NB4 (cell line): Measurements from ENCODE around the gene ANKRD52.
A peak's percentile ranks its signal among the peaks of the same experiment; 100 is the strongest.
"Not testable (repeated sequence)": the region's sequence is repeated elsewhere in the genome, so short reads cannot be mapped to it uniquely, and the experiment has no call there.

Source experiments
- DNase-seq: peaks from one replicate; pipeline ENCODE4 v3.0.0; 2010; ENCODE audit warnings: low read depth
- H3K4me3 ChIP-seq: one replicate; pipeline ENCODE4 v1.5.1; 2011; ENCODE audit warnings: mild to moderate bottlenecking, low read depth, low read length, moderate library complexity
- MAX ChIP-seq: IDR thresholded peaks from 2 replicates; pipeline ENCODE4 v1.6.1; 2011; ENCODE audit warnings: low read depth, low read length
- MYC ChIP-seq: IDR thresholded peaks from 2 replicates; pipeline ENCODE4 v1.6.1; 2011; ENCODE audit warnings: low read depth, low read length
- POLR2A ChIP-seq: IDR thresholded peaks from 2 replicates; pipeline ENCODE4 v1.6.1; 2011; ENCODE audit warnings: mild to moderate bottlenecking; ENCODE audit not compliant: insufficient read length; ENCODE audit errors: extremely low read depth
- TF ChIP-seq, protein P1 (sequence below): IDR thresholded peaks from one replicate; pipeline ENCODE4 v1.5.1; 2012; ENCODE audit warnings: low read depth, low read length

Gene ANKRD52

DNA sequence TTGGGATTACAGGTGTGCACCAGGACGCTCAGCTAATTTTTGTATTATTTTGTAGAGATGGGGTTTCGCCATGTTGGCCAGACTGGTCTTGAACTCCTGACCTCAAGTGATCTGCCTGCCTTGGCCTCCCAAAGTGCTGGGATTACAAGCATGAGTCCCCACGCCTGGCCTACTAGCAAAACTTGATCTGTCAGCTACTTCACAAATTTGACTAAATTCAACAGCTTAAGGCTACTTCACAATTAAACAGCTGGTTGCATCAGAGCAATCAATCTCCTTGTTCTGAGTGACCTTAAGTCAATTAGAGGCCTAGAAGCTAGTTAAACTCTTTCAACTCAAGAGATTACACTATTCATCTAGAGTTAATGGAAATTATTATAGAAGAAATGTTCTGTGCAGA lies 20.7 kb upstream of the ANKRD52 start:
- no peak for DNase-seq

DNA sequence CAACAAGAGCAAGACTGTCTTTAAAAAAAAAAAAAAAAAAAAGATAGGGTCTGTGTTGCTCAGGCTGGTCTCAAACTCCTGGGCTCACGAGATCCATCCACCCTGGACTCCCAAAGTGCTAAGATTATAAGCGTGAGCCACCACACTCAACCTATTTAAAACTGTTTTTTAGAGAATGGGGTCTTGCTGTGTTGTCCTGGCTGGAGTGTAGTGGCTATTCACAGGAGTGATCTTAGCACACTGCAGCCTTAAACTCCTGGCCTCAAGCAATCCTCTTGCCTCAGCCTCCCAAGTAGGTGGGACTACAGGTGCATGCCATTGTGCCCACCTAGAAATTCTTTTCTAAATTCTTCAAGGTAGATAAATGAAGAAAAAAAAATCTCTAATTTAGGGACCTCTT lies 16.1 kb upstream of the ANKRD52 start:
- no peak for DNase-seq
- no peak overlapping the region for H3K4me3 ChIP-seq
- no peak for TF ChIP-seq POLR2A
- TF ChIP-seq, protein P1, sequence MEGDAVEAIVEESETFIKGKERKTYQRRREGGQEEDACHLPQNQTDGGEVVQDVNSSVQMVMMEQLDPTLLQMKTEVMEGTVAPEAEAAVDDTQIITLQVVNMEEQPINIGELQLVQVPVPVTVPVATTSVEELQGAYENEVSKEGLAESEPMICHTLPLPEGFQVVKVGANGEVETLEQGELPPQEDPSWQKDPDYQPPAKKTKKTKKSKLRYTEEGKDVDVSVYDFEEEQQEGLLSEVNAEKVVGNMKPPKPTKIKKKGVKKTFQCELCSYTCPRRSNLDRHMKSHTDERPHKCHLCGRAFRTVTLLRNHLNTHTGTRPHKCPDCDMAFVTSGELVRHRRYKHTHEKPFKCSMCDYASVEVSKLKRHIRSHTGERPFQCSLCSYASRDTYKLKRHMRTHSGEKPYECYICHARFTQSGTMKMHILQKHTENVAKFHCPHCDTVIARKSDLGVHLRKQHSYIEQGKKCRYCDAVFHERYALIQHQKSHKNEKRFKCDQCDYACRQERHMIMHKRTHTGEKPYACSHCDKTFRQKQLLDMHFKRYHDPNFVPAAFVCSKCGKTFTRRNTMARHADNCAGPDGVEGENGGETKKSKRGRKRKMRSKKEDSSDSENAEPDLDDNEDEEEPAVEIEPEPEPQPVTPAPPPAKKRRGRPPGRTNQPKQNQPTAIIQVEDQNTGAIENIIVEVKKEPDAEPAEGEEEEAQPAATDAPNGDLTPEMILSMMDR = no peak
- no peak for TF ChIP-seq MAX
- no peak for TF ChIP-seq MYC

More for the DNA sequence above, 20.7 kb upstream of the ANKRD52 start:
- no peak for TF ChIP-seq MYC
- TF ChIP-seq, protein P1 = no peak
- TF ChIP-seq MAX = no peak
- TF ChIP-seq POLR2A = no peak
- no peak overlapping the region for H3K4me3 ChIP-seq

DNA sequence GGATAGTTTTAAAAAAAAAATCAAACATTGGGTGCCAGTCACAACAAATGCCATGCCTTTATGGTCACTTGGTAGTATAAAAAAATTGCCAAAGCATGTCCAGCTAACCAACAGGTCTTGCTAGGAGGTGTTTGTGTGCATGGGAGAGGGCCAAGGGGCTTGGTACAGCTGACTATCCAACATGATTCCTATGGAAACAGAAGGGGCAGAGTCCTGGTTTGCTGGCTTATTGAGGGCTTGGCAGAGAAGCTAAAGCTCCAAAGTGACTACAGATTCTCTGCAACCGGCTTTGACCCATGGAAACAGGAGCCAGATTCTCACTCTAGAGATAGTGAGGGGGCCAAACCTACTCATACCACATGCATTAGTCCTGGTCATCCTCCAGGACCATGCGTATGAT lies 14.3 kb upstream of the ANKRD52 start:
- not testable (repeated sequence) for DNase-seq, H3K4me3 ChIP-seq

- peak; percentile 52 for DNase-seq
- H3K4me3 ChIP-seq = no peak overlapping the region
- TF ChIP-seq, protein P1 = peak; percentile 69
- no peak for TF ChIP-seq MAX
These were observed 12.8 kb upstream of the ANKRD52 start for GRCh38 chr12:56271031-56271430.

DNA sequence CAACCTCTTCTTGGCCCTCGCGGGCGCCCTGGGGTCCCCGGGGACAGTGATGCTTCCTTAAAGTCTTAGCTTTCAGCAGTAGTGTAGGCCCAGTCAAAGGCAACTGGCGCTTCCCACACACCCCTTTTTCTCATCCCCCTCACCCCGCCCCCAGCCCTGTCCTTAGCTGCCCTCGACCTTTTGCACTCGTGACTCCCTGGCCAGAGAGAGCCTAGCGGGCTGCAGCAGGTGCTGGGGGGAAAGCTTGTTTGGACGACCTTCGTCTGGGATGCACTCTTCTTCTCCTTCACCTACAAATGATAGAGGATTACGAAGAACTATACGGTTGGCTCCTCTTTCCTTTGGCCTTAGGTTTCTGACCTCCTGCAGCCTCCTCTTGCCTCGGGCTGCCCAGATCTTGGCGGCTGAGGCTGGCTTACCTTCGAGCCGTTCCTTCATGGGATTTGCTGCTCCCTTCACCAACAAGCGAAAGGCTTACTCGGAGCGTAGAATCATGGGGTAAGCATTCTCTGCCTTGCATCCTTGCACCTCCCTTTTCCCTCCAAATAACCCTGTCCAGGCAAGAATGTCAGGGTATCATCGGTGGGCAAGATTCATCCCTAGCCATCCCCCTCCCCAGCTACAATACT lies 9.4 kb upstream of the ANKRD52 start:
- TF ChIP-seq MYC (no peak; the same call in 1 of the 2 replicates), MAX (no peak), POLR2A (no peak)
- TF ChIP-seq, protein P1 = no peak
- peak overlapping the region; percentile 74 for H3K4me3 ChIP-seq
- peak; percentile 94 for DNase-seq

DNA sequence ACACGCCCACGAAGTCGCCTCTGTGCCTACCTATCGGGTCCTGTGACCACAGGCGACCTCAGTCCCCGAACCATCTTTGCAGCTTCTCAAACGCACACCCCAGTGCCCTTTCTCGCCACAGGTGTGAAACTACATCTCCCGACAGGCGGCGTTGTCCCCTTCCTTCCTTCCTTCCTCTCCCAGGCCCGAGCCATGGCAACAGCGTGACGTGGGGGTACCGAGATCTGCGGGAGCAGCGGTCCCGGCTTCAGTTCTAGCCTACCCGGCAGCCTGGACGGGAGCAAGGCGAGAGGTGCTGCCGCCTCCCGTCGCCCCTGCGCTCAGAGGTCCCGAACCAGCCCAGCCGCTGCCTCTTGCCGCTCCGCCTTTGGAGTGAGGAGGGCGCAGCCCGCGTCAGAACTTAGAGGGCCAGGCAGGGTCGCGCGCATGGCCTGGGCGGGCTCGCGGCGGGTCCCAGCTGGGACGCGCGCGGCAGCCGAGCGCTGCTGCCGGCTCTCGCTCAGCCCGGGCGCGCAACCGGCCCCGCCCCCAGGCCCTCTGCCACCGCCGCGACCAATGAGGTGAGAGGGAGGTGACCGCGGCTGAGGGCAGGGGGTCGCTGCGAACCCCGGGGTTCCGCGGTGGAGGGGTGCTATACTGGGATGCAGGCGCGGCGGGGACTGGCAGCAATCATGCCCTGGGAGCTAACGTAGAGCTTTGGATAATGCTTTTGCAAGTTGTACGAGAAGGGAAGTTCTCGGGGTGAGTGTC lies 8.7 kb upstream of the ANKRD52 start, which contains the start of gene COQ10A:
Gene COQ10A, plus strand, starts transcription at position 250 of the 750 bp plus-strand sequence. Its CDS starts 177 bp downstream, at position 427.
- H3K4me3 ChIP-seq = peak within 1 kb of the TSS; percentile 76
- TF ChIP-seq MAX = peak; percentile 5; the same call in 1 of the 2 replicates
- peak; percentile 39 for TF ChIP-seq MYC
- no peak for TF ChIP-seq POLR2A
- TF ChIP-seq, protein P1 = peak; percentile 58
- DNase-seq = peak; percentile 93

DNA sequence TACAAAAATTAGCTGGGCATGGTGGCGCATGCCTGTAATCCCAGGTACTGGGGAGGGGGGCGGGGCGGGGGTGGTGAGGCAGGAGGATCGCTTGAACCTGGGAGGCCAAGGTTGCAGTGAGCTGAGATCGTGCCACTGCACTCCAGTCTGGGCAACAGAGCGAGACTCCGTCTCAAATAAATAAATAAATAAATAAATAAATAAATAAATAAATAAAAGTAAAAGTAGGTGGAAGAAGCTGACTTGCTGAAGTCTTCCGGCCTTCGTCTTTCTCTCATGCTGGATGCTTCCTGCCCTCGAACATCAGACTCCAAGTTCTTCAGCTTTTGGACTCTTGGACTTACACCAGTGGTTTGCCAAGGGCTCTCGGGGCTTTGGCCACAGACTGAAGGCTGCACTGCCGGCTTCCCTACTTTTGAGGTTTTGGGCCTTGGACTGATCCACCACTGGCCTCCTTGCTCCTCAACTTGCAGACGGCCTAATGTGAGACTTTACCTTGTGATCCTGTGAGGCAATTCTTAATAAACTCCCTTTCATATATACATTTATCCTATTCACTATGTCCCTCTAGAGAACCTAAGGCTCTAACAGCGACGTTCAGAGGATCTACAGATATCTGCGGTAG lies 8.0 kb upstream of the ANKRD52 start:
- not testable (repeated sequence) for DNase-seq
- peak overlapping the region; percentile 76 for H3K4me3 ChIP-seq
